GM19397 (cell line): ENCODE measurements around the gene GSN.

Experiments used
- ATAC-seq: cut with Tn5 transposase; IDR thresholded peaks from one replicate; pipeline ENCODE4 v1.9.1; 2021; ENCODE audit warnings: mild to moderate bottlenecking, moderate library complexity; ENCODE audit not compliant: unreplicated experiment

The GSN gene

GRCh38 chr9:121267689-121268597 is at the start of gene GSN:
GSN (plus strand) TSS chr9:121268162; CDS start chr9:121301972, 33,810 bp downstream.
- ATAC-seq = peak; percentile 69

GRCh38 chr9:121218357-121219027 is 49.5 kb upstream of the GSN start:
- ATAC-seq = no peak

GRCh38 chr9:121219530-121219929 is 48.4 kb upstream of the GSN start:
- no peak for ATAC-seq

- no peak for ATAC-seq
Observed at GRCh38 chr9:121220996-121221663, 46.8 kb upstream of the GSN start.

- no peak for ATAC-seq
Observed at GRCh38 chr9:121221664-121222055, 46.3 kb upstream of the GSN start.

GRCh38 chr9:121222524-121223171 is 45.3 kb upstream of the GSN start:
- ATAC-seq = no peak

- ATAC-seq = no peak
Observed at GRCh38 chr9:121225240-121225639, 42.7 kb upstream of the GSN start.

GRCh38 chr9:121226175-121226574 is 41.8 kb upstream of the GSN start:
- ATAC-seq = no peak

- no peak for ATAC-seq
Observed at GRCh38 chr9:121227862-121228261, 40.1 kb upstream of the GSN start.

- ATAC-seq = no peak
Observed at GRCh38 chr9:121230256-121230655, 37.7 kb upstream of the GSN start.

GRCh38 chr9:121232251-121232650 is 35.7 kb upstream of the GSN start:
- ATAC-seq = no peak

GRCh38 chr9:121233906-121234831 is 33.8 kb upstream of the GSN start:
- no peak for ATAC-seq

- ATAC-seq = no peak
Observed at GRCh38 chr9:121234832-121235161, 33.2 kb upstream of the GSN start.

GRCh38 chr9:121235512-121235911 is 32.5 kb upstream of the GSN start:
- no peak for ATAC-seq

- ATAC-seq = no peak
Observed at GRCh38 chr9:121237916-121238315, 30.0 kb upstream of the GSN start.

- no peak for ATAC-seq
Observed at GRCh38 chr9:121239071-121239470, 28.9 kb upstream of the GSN start.

GRCh38 chr9:121239851-121240250 is 28.1 kb upstream of the GSN start:
- no peak for ATAC-seq

- no peak for ATAC-seq
Observed at GRCh38 chr9:121240472-121241135, 27.4 kb upstream of the GSN start.

GRCh38 chr9:121242219-121242958 is 25.6 kb upstream of the GSN start:
- ATAC-seq = no peak
